Type B pancreatic cell (in vitro differentiated cells): Measurements from ENCODE around the gene BMP8A. TPM values are rescaled to one million over a fixed set of nuclear protein-coding genes. Genes with fewer than 3 reads are reported as not detected.
A peak's percentile ranks its signal among the peaks of the same experiment; 100 is the strongest.

Experiments used
- DNase-seq: peaks from one replicate; pipeline ENCODE4 v3.0.0; 2021; ENCODE audit warnings: mixed read lengths; ENCODE audit not compliant: unreplicated experiment; ENCODE audit errors: extremely low spot score
- H3K27ac Mint-ChIP-seq: 2 replicates; pipeline ENCODE4 v1.8.0; 2021; ENCODE audit warnings: mild to moderate bottlenecking, mixed read lengths
- H3K27me3 Mint-ChIP-seq: 2 replicates; pipeline ENCODE4 v1.8.0; 2021; ENCODE audit warnings: mixed read lengths
- H3K36me3 Mint-ChIP-seq: 2 replicates; pipeline ENCODE4 v1.8.0; 2021; ENCODE audit warnings: mixed read lengths
- H3K4me1 Mint-ChIP-seq: one replicate; pipeline ENCODE4 v1.8.0; 2021; ENCODE audit warnings: mixed read lengths; ENCODE audit not compliant: unreplicated experiment
- H3K4me3 Mint-ChIP-seq: 2 replicates; pipeline ENCODE4 v1.8.0; 2021; ENCODE audit warnings: mild to moderate bottlenecking, mixed read lengths
- H3K9me3 Mint-ChIP-seq: 2 replicates; pipeline ENCODE4 v1.8.0; 2021; ENCODE audit warnings: mixed read lengths
- total RNA-seq: library from RNA; stranded (reverse); gene quantifications from 2 replicates; pipeline ENCODE4 v1.2.1, GENCODE V29; 2021; ENCODE audit warnings: low replicate concordance
- TF ChIP-seq, protein P1 (sequence below): fragments of 200-600 bp; sonication (generic); conservative IDR thresholded peaks from 2 replicates; pipeline ENCODE4 v1.5.0; 2021; ENCODE audit warnings: antibody characterized with exemption, mild to moderate bottlenecking

Gene BMP8A
- total RNA-seq, 1 donor from 2014 or later = 1.1 TPM

GRCh38 chr1:39539252-39539790, 47.9 kb downstream of the BMP8A start:
- H3K4me1 Mint-ChIP-seq = no peaks in the 10 kb centered on the region
- H3K4me3 Mint-ChIP-seq = no peak overlapping the region
- DNase-seq = no peak
- peak overlapping the region; percentile 58 for H3K27ac Mint-ChIP-seq
- H3K27me3 Mint-ChIP-seq = no peaks in the 10 kb centered on the region
- H3K36me3 Mint-ChIP-seq = peaks cover 8% of the 10 kb centered on the region
- H3K9me3 Mint-ChIP-seq = no peaks in the 10 kb centered on the region
- TF ChIP-seq, protein P1, sequence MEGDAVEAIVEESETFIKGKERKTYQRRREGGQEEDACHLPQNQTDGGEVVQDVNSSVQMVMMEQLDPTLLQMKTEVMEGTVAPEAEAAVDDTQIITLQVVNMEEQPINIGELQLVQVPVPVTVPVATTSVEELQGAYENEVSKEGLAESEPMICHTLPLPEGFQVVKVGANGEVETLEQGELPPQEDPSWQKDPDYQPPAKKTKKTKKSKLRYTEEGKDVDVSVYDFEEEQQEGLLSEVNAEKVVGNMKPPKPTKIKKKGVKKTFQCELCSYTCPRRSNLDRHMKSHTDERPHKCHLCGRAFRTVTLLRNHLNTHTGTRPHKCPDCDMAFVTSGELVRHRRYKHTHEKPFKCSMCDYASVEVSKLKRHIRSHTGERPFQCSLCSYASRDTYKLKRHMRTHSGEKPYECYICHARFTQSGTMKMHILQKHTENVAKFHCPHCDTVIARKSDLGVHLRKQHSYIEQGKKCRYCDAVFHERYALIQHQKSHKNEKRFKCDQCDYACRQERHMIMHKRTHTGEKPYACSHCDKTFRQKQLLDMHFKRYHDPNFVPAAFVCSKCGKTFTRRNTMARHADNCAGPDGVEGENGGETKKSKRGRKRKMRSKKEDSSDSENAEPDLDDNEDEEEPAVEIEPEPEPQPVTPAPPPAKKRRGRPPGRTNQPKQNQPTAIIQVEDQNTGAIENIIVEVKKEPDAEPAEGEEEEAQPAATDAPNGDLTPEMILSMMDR = peak; percentile 92

- H3K36me3 Mint-ChIP-seq = peaks cover 16% of the 10 kb centered on the region
- DNase-seq = no peak
- no peaks in the 10 kb centered on the region for H3K4me1 Mint-ChIP-seq
- no peak overlapping the region for H3K27ac Mint-ChIP-seq
- no peaks in the 10 kb centered on the region for H3K9me3 Mint-ChIP-seq
- no peak overlapping the region for H3K4me3 Mint-ChIP-seq
- TF ChIP-seq, protein P1 = no peak
- H3K27me3 Mint-ChIP-seq = no peaks in the 10 kb centered on the region
Observed at GRCh38 chr1:39540504-39541031, 49.1 kb downstream of the BMP8A start.

DNA sequence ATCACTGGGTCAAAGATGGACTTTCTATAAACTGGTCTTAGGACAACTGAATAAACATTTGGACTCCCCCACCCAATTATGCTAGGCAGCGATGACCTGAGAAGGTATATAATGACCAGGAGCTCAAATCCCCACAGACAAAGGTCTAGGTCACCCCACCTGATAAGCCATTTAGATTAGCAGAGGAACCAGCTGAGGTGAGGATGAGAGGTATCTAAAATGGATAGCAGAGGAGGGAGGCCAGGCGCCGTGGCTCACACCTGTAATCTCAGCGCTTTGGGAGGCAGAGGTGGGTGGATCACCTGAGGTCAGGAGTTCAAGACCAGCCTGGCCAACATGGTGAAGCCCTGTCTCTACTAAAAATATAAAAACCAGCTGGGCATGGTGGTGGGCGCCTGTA, 51.5 kb downstream of the BMP8A start:
- H3K27me3 Mint-ChIP-seq = no peaks in the 10 kb centered on the region
- H3K4me1 Mint-ChIP-seq = no peaks in the 10 kb centered on the region
- no peaks in the 10 kb centered on the region for H3K9me3 Mint-ChIP-seq
- H3K27ac Mint-ChIP-seq = no peak overlapping the region
- no peak for DNase-seq
- TF ChIP-seq, protein P1 = no peak
- peaks cover 22% of the 10 kb centered on the region for H3K36me3 Mint-ChIP-seq
- H3K4me3 Mint-ChIP-seq = no peak overlapping the region

- H3K36me3 Mint-ChIP-seq = peaks cover 23% of the 10 kb centered on the region
- no peak for DNase-seq
- H3K4me1 Mint-ChIP-seq = no peaks in the 10 kb centered on the region
- no peak overlapping the region for H3K4me3 Mint-ChIP-seq
- TF ChIP-seq, protein P1 = no peak
- H3K27ac Mint-ChIP-seq = no peak overlapping the region
- no peaks in the 10 kb centered on the region for H3K27me3 Mint-ChIP-seq
- no peaks in the 10 kb centered on the region for H3K9me3 Mint-ChIP-seq
Observed at GRCh38 chr1:39544327-39544726, 52.9 kb downstream of the BMP8A start.

DNA sequence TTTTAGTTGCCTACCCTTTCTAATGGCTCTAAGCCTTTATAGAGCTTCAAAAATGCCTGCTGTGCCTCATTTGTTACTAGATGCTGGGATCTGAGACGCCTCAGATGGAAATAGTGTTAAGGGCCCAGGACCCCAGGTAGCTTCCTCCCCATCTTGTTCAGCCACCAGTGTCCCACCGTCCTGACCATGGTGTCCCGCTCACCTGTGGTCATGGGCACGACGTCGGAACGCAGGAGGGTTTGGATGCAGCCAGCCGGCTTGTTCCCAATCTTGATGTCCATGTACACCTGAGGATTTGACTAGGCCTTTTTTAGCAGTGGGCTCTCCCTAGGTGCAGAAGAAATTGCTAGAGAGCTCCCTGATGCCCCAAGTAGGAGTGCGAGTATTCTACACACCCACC, 54.1 kb downstream of the BMP8A start:
- H3K4me3 Mint-ChIP-seq = no peak overlapping the region
- DNase-seq = no peak
- H3K9me3 Mint-ChIP-seq = no peaks in the 10 kb centered on the region
- no peak overlapping the region for H3K27ac Mint-ChIP-seq
- H3K4me1 Mint-ChIP-seq = no peaks in the 10 kb centered on the region
- TF ChIP-seq, protein P1 = no peak
- H3K36me3 Mint-ChIP-seq = peaks cover 23% of the 10 kb centered on the region
- H3K27me3 Mint-ChIP-seq = no peaks in the 10 kb centered on the region
